Hindlimb muscle (tissue), 1 donor: ENCODE results near the gene MMP12. TPM values are rescaled to one million over a fixed set of nuclear protein-coding genes. Genes with fewer than 3 reads are reported as not detected.
A peak's percentile ranks its signal among the peaks of the same experiment; 100 is the strongest.

ENCODE experiments used
- DNase-seq: peaks from one replicate; pipeline ENCODE4 v3.0.0-alpha.2; 2013
- polyA plus RNA-seq: library from polyadenylated mRNA; unstranded; fragments of 120-200 nt; gene quantifications from one replicate; pipeline ENCODE4 v1.2.1, GENCODE V29; 2013; ENCODE audit not compliant: insufficient read length

The MMP12 gene
- polyA plus RNA-seq, 1 donor = not detected

DNA sequence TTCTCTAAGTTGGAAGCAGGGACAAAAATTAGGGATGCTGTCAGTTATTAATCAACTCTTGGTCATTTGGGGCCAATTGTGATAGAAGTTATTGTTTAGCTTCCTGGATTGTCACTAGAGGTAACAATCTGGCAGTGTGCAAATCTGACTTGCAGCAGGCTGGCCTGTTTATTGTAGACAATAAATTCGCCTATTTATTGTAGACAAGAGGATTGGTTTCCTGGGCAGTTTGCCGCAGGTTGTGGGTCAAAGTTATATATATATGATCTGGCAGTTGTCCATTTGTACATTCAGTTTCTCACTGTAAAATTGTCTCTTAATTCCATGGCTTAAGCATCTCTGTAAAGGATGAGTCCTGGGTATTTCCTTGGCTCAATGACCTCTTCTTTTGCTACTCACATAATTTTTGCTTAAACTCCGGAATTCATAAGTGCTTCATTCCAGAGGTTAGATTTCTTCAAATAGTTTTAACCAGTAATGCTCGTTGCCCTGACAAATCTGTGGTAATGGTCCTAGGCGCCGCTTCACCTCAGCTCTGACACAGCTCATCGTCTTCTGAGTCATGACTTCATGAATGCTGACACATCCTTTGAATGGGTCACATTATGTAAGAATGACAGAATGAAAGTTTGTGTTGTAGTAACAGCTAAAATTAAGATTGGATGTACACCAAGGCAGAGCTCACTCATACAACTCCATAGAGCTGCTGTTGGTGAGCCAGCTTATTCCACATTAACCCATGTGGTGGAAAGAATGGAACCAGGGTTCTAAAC lies 23.6 kb downstream of the MMP12 start:
- DNase-seq = no peak

DNA sequence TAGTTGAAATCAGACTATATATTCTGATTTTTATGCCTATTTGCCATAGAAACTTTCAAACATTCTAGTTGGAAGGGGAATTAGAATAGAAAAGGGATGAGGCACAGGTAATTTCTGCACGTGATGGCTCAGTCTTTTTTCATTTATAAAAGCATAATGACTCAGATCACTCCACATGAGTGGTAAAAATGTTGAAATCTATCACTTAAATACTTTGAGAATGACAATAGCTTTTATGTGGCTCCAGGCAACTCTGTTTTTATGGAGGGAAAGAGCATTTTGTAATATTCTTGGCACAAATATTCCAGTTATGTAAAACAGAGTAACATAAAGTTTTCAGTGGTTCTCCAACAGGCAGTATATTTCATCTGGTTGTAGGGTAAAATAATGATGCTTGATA lies 25.5 kb downstream of the MMP12 start:
- no peak for DNase-seq

DNA sequence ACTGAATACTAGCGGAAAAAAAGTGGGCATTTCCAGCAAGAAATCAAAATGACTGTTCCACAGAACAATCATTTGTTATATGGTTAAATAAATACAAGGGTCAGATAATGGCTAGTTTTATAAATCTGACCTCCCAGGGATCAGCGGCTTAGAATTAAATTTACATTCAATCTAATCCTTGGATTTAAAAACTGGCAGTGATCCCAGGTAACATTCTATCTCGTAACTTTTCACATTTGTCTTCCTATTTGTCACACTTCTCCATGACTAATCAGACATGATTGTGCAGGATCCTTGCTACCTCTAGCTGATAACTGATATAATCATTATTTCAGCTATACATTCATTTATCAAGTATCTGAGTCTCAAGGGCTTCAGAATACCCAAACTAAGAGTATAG lies 28.5 kb downstream of the MMP12 start:
- no peak for DNase-seq

DNA sequence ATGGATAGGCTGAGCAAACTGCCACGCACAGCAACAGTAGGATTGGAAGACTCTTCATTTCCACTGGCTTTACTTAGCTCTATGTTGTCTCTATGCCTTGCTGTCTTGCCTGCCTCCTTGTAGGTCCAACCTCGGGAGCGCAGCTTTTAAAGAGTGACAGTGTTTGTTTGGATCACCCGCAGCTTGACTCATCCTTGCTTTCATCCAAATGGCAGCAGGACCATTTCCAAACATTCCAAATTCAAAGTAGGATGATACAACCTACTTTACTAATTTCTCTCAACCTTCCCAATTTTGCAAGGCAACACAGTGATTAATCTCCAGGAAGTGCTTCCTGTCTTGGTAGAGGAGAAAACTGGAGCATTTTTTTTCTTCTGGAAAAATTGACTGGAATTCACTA lies 31.3 kb downstream of the MMP12 start, which contains the start of gene MMP3:
MMP3 (minus strand) TSS at position 121 of the 400 bp plus-strand sequence; CDS start at position 58, 63 bp downstream.
- no peak for DNase-seq

DNA sequence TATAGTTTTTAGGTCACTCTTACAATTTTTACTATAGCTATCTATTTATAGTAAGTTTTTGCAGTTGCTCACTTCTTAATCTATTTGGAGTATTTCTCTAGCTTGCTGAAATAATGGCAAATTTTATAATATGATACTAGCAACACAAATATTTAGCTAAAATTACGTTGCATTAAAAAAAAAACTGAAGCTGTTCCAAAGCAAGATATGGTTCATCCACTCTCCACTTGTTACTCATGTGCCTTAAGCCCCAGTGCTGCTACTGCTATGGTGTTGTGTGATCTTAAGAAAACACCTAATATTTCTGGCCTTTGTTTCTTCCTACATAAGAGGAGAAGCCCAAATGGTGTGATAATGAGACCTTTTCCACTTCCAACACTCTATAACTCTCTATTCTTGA lies 31.9 kb downstream of the MMP12 start:
- DNase-seq = no peak

DNA sequence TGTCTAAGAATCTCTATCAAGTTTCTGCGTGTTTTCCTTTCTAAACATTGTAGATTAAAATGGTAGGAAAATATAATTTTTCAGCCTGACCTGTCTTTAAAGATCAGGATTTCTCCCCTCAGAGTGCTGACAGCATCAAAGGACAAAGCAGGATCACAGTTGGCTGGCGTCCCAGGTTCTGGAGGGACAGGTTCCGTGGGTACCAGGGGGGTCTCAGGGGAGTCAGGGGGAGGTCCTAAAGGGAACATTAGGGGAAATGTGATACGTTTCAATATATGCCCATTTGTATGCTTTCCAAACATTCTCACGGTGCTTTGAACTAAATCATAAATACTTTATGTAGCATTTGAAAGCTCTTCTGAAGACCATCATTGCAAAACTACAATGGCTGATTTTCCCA lies 34.8 kb downstream of the MMP12 start:
- DNase-seq = no peak

DNA sequence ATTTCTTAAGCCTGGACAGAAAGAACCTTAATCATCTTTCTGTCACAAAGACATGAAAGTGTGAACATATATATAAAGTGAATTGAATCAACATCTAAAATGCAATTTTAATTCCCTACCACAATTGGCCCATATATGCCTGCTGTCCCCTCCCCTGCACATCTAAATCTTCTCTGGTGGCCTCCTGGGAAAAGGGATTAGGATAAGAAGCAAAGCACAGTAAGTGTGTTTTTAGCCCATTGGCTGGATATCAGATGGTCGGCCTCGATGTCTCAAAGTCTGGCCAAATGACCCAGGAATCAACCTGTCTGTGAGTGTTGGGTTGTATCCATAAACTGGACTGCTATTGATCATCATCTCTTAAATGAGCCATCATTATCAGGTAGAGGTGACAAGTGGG lies 37.1 kb downstream of the MMP12 start:
- no peak for DNase-seq

DNA sequence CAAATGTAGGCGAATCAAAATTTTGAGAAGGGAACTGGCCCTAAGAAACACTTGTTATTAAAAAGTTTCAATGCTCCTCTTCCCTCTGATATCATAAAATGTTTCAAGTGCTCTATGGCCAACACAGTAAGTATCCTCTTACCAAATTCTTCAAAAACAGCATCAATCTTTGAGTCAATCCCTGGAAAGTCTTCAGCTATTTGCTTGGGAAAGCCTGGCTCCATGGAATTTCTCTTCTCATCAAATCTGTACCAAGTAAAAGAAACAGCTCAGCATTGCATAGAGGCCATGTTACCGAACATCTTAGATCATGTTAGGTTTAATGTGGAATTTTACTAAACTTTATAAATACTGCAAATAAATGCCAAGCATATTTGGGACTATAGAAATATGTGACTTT lies 37.6 kb downstream of the MMP12 start:
- no peak for DNase-seq

DNA sequence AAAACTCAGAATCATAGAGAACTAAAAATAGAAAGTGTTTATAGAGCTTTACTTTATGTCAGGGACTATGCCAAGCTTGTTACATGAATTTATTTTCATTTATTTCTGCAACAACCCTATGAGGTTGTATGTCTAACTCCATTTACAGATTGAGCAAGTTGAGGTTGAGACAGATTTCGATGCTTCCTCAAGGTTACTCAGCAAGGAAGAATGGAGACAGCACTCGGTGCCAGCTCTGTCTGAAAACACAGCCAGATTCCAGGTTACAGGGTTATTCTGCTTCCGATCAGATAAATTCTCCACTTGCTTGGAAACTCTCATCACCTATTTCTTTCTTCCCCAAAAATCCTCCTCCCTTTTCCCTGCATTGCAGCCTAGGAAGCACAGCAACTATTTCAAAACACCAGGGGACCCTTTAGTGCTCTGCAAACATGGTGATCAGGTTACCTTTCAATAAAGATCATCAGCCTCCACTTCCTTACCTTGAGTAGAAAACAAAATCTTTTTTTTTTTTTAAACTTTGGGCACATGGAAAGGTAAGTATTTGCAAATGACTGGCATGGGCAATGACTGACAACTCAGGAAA lies 38.4 kb downstream of the MMP12 start:
- no peak for DNase-seq

DNA sequence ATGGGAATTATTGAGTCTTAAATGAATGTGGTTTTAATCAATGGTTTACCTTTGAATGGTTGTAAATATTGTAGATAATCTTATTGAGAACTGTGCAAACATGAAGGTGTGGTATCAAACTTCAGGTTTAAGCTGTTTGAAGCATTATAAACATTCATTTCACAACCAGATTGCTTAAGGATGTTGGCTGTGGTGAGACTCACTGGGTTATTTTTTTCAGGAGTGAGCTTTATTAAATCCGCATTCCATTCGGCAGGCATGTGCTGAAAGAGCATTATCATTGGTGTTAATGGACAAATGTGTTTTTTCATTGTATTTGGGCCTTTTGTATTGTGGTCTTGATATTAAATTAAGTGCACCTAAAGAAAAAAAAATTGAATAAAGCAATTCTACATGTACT lies 41.1 kb downstream of the MMP12 start:
- no peak for DNase-seq

DNA sequence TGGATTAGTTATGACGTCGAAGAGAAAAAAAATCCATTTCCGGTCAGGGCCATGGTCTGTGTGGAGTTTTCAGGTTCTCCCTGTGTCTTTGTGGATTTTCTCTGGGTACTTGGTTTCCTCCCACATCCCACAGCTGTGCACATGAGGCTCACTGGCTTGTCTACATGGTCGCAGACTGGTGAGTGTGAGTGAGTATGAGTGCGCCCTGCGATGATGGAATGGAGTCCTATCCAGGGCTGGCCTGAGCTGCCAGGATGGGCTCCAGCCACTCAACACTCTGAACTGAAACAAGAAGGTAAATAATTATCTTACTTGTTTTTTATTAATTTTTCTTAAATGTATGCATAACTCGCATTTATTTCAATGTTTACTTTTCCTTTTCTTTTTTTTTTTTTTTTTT lies 42.2 kb downstream of the MMP12 start:
- no peak for DNase-seq

DNA sequence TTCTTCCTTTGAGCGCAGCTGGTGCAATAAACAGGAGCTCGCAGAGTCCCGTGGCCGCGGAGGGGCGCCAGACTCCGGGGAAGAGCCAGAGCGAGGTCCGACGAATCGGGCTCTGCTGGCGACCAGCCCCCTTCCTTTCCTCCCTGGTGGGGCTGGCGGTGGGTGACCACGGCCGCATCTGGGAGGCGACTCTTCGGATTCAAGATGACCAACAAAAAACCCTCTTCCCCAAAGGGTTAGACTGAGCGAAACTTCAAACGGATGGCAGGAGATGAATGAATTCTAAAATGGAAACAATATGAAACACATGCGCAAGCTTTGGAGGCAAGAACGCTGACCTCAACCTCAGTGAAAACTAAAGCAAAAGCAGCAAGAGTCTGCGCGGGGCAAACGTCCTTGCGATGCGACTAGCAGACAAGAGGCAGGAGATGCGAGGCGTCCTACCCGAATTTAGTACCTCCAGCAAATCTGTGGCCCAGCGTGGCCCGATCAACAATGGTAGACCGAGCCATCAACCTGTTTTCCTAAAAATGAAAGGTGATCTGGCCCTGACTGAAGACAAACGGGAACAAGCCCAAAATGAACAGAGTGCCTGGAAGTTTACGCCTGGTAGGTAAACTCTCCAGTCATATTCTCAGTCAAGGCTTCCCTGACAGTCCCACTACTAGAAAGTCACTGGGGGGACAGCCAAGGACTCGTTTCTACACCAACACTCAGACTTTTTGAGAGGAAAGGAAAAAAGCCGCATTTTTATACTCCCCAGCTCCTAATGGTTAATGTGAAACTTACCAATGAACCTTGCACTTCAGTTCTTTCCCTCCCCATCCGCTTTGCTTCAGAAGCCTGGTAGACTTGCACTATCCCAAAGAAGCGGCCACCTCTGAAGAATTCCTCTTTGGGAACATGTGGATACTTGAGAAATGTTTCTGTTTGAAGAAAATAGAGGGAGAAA lies 43.0 kb downstream of the MMP12 start:
- peak; percentile 76 for DNase-seq

DNA sequence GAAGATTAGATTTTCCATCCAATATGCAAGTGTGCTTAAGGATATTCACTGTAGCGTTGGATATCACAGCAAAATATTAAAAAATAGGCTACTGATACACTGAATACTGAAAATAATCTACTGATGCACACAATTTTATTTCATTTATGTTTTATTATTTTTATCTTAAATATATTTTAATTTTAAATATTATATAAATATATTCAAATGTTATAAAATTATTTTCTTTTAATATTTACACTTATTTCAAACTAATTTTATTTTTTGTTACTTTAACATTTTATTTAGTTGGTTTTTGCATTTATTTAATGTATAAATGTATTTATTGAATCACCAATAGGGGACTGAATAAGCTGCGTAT lies 43.7 kb downstream of the MMP12 start:
- no peak for DNase-seq

DNA sequence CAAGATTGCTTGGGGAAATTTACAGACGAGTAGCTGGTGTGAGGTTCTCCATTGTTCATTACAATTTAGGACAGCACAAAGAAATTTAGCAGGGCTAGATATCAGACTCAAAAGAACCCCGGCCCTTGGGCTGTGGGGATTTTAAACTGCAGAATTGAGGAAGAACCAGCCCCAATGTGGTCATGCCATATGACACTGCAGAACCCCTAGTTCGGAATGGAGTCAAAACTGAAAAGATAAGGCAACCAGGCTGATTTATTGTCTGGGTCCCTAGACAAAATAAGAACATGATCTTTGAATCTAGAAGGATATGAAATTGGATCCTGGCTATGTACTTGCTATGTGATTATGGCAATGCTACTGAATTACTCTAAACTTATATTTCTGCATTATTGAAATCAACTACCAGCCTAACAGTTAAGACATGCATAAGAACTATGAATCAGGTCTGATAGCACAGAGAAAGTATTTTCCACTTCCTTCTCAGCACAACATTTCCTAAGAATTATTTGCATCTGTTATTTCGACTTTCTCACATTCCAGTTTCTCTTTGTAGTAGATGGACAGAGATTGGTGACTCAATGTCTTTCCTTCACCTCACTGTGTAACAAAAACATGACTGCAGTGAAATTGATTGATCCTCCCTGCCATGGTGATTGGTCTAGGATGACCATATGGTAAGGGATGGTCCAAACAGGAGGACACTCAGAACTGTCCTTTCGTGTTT lies 44.6 kb downstream of the MMP12 start:
- no peak for DNase-seq

DNA sequence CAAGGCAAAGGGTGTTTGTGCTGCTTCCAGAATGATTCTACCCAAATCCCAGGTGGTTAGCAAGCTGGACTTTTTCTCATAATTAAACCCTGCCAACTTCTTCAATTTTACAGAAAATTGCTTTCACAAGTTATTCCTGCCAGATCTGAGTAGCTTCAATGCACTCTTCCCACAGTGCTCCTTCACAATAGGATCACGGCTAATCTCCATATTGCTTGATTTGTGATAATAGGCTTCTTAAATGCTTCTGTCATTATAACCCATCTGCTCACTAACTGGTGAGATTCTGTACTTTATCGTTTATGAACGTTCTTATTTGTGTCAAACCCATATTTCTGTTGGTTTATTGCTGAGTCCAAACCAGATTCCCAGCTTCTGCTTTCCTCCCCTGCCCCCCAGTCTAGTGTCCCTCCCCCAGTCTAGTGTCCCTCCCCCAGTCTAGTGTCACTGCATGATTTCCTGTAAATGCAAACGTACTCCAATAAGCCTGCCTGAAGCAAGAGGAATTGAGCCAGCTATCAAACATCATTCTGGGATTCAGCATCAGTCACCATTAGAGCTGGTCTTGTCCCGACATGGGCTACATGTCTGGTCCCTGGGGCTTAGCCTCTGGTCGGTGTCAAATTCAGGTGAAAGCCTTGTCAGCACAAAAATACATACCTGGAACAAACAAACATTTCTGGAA lies 45.3 kb downstream of the MMP12 start:
- DNase-seq = no peak

DNA sequence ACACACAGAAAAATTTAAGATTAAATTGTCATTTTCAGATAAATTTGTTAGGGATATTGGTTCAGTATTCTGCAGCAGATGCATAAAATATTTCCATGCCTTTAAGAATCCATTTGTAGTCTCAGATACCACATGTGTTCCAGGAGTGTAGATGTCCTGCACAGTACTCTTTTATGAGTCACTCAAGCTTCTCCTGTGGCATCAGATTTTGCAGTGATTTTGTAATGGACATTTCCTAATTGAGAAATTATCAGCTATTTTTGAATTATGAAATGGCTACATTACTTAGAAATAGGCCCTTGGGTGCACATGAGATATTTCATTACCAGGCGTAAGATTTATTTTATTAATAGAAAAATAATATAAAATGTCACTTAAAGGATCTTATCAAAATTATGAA lies 50.2 kb downstream of the MMP12 start:
- DNase-seq = no peak

DNA sequence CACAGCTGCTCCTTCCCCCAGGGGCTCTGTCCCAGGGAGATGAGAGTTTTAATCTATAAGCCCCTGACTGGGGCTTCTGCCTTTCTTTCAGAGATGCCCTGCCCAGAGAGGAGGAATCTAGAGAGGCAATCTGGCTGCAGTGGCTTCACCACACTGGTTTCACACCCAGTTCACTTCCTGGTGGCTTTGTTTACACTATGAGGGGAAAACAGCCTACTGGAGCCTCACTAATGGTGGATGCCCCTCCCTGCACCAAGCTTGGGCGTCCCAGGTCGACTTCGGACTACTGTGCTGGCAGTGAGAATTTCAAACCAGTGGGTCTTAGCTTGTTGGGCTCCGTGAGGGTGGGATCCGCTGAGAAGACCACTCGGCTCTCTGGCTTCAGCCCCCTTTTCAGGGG lies 55.3 kb downstream of the MMP12 start:
- DNase-seq = no peak

DNA sequence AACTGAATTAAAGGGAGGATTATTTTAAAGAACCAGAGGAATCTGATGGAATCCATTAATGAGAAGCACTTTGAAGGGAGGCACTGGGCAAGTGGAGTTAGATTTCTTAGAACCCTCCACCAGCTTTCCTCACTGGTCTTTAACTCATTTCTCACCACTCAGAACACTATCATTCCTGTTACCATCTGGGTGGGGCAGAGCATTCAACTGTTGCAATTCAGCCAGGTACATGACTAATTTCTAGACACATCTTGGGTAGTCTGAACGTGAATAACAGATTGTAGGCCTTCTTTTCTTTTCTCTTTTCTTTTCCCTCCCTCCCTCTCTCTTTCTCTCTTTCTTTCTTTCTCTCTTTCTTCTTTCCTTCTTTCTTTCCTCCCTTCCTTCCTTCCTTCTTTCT lies 61.3 kb downstream of the MMP12 start:
- DNase-seq = no peak
